ENCODE measurements around the gene HCN2. TPM values are rescaled to one million over a fixed set of nuclear protein-coding genes. Genes with fewer than 3 reads are reported as not detected.

Gene HCN2
- total RNA-seq, 2 donors from 2014 or later = 0.14 to 8.5 TPM

DNA sequence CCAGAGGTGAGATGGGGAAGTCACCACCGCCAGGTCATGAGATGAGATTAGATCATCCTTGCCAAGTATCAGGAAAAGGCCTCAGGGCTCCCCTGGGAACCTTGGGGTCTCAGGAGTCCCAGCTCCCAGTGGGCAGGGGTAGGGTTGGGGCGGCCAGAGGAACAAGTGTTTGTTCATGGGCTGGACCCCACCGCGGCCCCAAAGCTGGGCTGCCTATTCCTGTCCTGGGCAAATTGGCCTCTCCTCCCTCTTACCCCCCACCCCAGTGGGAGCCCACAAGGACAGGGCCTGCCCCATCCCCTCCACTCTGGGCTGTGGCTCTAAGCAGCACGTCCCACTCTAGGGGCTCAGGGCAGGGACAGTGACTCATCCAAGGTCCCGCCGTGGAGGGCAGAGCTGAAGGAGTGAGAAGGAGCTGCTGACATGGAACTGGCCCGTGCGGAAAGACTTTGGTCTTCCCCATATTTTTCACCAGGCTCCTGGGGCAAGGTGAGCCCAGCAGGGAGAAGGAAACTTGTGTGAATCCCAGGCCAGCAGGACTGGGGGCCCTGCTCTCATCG is 4.0 kb upstream of the HCN2 start:
- no peak for DNase-seq (ENCODE audit: low spot score)
- H3K36me3 ChIP-seq = peaks cover 11 to 18% of the 10 kb centered on the region in 2 donors
- H3K9me3 ChIP-seq = no peaks in the 10 kb centered on the region
- H3K4me3 ChIP-seq = no peak overlapping the region
- peaks cover 5% of the 10 kb centered on the region for H3K4me1 ChIP-seq (replicated peaks)
- intact Hi-C loops (cut with DNase I) = no loop called here
- 63% methylated on average over 10 of the region's 10 CpGs for WGBS
- TF ChIP-seq POLR2A (IDR thresholded peaks at IDR 0.05) (no peak), POLR2AphosphoS5 (IDR thresholded peaks at IDR 0.05) (no peak)
- TF ChIP-seq, protein P1, sequence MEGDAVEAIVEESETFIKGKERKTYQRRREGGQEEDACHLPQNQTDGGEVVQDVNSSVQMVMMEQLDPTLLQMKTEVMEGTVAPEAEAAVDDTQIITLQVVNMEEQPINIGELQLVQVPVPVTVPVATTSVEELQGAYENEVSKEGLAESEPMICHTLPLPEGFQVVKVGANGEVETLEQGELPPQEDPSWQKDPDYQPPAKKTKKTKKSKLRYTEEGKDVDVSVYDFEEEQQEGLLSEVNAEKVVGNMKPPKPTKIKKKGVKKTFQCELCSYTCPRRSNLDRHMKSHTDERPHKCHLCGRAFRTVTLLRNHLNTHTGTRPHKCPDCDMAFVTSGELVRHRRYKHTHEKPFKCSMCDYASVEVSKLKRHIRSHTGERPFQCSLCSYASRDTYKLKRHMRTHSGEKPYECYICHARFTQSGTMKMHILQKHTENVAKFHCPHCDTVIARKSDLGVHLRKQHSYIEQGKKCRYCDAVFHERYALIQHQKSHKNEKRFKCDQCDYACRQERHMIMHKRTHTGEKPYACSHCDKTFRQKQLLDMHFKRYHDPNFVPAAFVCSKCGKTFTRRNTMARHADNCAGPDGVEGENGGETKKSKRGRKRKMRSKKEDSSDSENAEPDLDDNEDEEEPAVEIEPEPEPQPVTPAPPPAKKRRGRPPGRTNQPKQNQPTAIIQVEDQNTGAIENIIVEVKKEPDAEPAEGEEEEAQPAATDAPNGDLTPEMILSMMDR (IDR thresholded peaks at IDR 0.05) = no peak
- no peak overlapping the region for H3K27ac ChIP-seq
- peaks cover 2% of the 10 kb centered on the region for H3K27me3 ChIP-seq (replicated peaks; ENCODE audit: insufficient read depth)

DNA sequence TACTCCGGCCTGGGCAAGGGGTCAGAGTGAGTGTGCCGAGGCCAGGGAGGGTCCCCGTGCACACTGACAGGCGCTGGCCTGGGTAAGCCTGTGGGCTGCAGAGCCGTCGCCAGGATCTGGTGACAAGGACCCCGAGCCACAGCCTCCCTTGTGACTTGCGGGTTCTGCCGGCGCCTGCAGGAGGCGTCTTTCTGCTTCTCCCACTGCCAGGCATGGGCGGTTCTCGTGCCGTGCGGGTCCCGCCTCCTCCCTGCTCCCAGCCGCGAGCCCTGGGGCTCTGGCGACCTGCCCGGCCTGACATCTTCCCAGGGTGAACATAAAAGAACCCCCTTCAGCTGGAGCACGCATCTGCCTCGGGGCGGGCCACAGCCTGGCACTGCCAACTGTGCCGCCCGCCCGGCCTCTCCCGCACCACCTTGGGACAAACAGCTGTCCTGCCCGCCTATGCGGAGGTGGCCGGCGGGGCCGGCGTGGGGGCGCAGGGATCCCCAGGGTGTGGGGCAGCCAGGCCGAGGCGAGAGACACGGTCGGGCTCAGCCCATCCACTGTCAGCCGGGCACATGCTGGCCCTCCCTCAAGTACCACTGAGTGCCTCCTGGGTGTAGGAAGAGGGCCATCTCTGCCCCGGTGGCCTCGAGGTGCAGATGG is 1.5 kb upstream of the HCN2 start:
- H3K9me3 ChIP-seq = no peaks in the 10 kb centered on the region
- no peak overlapping the region for H3K4me3 ChIP-seq

DNA sequence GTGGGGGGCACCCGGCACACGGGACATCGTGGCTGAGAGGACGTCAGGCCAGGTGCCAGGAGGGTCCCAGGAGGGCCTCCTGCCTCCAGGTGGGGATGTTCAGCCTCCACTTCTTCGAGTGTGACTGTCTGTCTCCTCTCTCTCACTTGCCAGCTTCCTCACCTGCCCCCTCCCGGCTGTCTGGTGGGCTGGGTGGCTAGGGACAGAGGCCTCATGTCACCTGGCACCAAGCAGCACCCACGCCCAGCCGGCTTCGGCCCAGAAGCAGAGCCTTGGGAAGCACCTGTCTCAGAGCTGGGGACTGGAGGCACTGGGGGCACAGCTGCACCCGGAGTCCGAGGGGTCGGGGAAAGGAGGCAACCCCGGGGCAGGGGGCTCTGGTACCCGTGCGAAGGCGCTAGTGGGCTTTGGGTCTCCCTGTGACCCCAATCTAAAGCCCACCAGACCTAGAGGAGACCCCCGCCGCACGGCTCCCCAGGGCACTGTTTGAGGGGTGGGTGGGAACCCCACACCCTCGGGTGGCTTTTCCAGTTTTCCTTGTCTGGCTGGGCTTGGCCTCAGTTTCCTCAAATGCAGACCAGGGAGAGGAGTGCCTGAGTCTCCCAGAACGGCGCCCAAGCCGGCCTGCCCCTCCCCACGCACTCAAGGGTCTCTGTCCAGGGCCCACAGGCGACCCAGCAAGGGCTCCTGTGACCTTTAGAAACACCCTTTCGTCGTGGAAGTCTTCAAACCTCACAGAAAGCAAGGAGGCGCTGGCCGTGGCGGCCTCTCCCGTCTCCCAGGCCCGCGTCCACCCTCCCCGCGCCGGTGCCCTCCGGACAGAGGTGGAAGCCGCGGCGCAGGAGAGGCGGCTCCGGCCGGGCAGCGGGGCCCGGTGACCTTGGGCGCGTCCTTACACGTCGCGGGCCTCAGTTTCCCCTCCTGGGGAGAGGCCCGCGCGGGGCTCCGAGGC is 664 bp upstream of the HCN2 start:
- Histone ChIP-seq H3K27me3 (replicated peaks; ENCODE audit: insufficient read depth) (peaks cover 9% of the 10 kb centered on the region), H3K36me3 (no peaks in the 10 kb centered on the region), H3K4me1 (replicated peaks) (peaks cover 5% of the 10 kb centered on the region), H3K4me3 (no peak overlapping the region), H3K9me3 (no peaks in the 10 kb centered on the region), H3K27ac (no peak overlapping the region)
- no peak for DNase-seq (ENCODE audit: low spot score)
- TF ChIP-seq, protein P1 (IDR thresholded peaks at IDR 0.05) = no peak
- no peak for TF ChIP-seq POLR2A (IDR thresholded peaks at IDR 0.05)
- no peak for TF ChIP-seq POLR2AphosphoS5 (IDR thresholded peaks at IDR 0.05)
- WGBS = 12% methylated on average over 46 of the region's 54 CpGs
- intact Hi-C loops (cut with DNase I) = no loop called here

More for the DNA sequence above, 1.5 kb upstream of the HCN2 start:
- no peaks in the 10 kb centered on the region for H3K36me3 ChIP-seq
- peaks cover 5% of the 10 kb centered on the region for H3K4me1 ChIP-seq (replicated peaks)
- peaks cover 9% of the 10 kb centered on the region for H3K27me3 ChIP-seq (replicated peaks; ENCODE audit: insufficient read depth)
- TF ChIP-seq POLR2A (IDR thresholded peaks at IDR 0.05) (no peak), POLR2AphosphoS5 (IDR thresholded peaks at IDR 0.05) (peak; percentile 48)
- TF ChIP-seq, protein P1 (IDR thresholded peaks at IDR 0.05) = peak in 2 of 4 experiments; percentile 49 to 61
- WGBS = 2% methylated on average over 24 of the region's 41 CpGs
- peak; percentile 70 for DNase-seq (ENCODE audit: low spot score)
- no peak overlapping the region for H3K27ac ChIP-seq
- intact Hi-C loops (cut with DNase I) = no loop called here

DNA sequence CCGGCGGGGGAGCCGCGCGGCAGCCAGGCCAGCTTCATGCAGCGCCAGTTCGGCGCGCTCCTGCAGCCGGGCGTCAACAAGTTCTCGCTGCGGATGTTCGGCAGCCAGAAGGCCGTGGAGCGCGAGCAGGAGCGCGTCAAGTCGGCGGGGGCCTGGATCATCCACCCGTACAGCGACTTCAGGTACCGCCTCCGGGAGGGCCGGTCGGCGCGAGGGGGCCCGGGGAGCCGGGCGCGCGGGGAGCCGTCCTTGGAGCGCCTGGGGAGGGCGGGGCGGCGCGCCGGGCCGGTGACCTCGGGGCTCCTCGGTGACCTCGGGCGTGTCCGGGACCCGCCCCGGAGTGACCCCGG is 690 bp downstream of the HCN2 start:
- TF ChIP-seq POLR2AphosphoS5 (IDR thresholded peaks at IDR 0.05) (no peak), POLR2A (IDR thresholded peaks at IDR 0.05) (no peak)
- TF ChIP-seq, protein P1 (IDR thresholded peaks at IDR 0.05) = no peak
- DNase-seq (ENCODE audit: low spot score) = no peak
- Histone ChIP-seq H3K36me3 (no peaks in the 10 kb centered on the region), H3K27ac (no peak overlapping the region), H3K4me3 (peak overlapping the region; percentile 5 to 21), H3K9me3 (no peaks in the 10 kb centered on the region), H3K27me3 (replicated peaks; ENCODE audit: insufficient read depth) (peaks cover 9% of the 10 kb centered on the region), H3K4me1 (replicated peaks) (peaks cover 5% of the 10 kb centered on the region)
- WGBS = 0% methylated on average over 5 of the region's 50 CpGs
- intact Hi-C loops (cut with DNase I) = no loop called here

Data from prostate gland (tissue), 2 donors.